Measurements from ENCODE around the gene ZMIZ1.

ZMIZ1 gene

GRCh38 chr10:79173582-79174262 is 105.0 kb downstream of the ZMIZ1 start:
- H3K27me3 ChIP-seq = no peaks in the 10 kb centered on the region
- no peaks in the 10 kb centered on the region for H3K4me1 ChIP-seq (ENCODE audit: control insufficient read depth in 1 of 2, insufficient read depth in 1 of 2, low read depth in 1 of 2, low read length in 1 of 2)
- no peaks in the 10 kb centered on the region for H3K9me3 ChIP-seq
- H3K4me3 ChIP-seq (ENCODE audit: low read depth in 1 of 2, low read length in 1 of 2) = no peak overlapping the region
- no peak for TF ChIP-seq CTCF (IDR thresholded peaks at IDR 0.05)
- peaks cover 6% of the 10 kb centered on the region for H3K36me3 ChIP-seq
- H3K27ac ChIP-seq = no peak overlapping the region

- Histone ChIP-seq H3K27me3 (no peaks in the 10 kb centered on the region), H3K4me1 (ENCODE audit: control insufficient read depth in 1 of 2, insufficient read depth in 1 of 2, low read depth in 1 of 2, low read length in 1 of 2) (no peaks in the 10 kb centered on the region), H3K4me3 (ENCODE audit: low read depth in 1 of 2, low read length in 1 of 2) (no peak overlapping the region), H3K27ac (no peak overlapping the region), H3K9me3 (no peaks in the 10 kb centered on the region), H3K36me3 (no peaks in the 10 kb centered on the region)
- no peak for TF ChIP-seq CTCF (IDR thresholded peaks at IDR 0.05)
Measured at GRCh38 chr10:79176052-79176501, 107.3 kb downstream of the ZMIZ1 start.

- Histone ChIP-seq H3K27ac (no peak overlapping the region), H3K4me1 (ENCODE audit: control insufficient read depth in 1 of 2, insufficient read depth in 1 of 2, low read depth in 1 of 2, low read length in 1 of 2) (no peaks in the 10 kb centered on the region), H3K9me3 (no peaks in the 10 kb centered on the region), H3K36me3 (no peaks in the 10 kb centered on the region), H3K4me3 (ENCODE audit: low read depth in 1 of 2, low read length in 1 of 2) (no peak overlapping the region), H3K27me3 (no peaks in the 10 kb centered on the region)
- no peak for TF ChIP-seq CTCF (IDR thresholded peaks at IDR 0.05)
Measured at GRCh38 chr10:79176949-79177602, 108.3 kb downstream of the ZMIZ1 start.

- Histone ChIP-seq H3K36me3 (no peaks in the 10 kb centered on the region), H3K27me3 (no peaks in the 10 kb centered on the region), H3K9me3 (no peaks in the 10 kb centered on the region), H3K4me1 (ENCODE audit: control insufficient read depth in 1 of 2, insufficient read depth in 1 of 2, low read depth in 1 of 2, low read length in 1 of 2) (no peaks in the 10 kb centered on the region), H3K27ac (no peak overlapping the region), H3K4me3 (ENCODE audit: low read depth in 1 of 2, low read length in 1 of 2) (no peak overlapping the region)
- no peak for TF ChIP-seq CTCF (IDR thresholded peaks at IDR 0.05)
Measured at GRCh38 chr10:79178070-79178576, 109.4 kb downstream of the ZMIZ1 start.

DNA sequence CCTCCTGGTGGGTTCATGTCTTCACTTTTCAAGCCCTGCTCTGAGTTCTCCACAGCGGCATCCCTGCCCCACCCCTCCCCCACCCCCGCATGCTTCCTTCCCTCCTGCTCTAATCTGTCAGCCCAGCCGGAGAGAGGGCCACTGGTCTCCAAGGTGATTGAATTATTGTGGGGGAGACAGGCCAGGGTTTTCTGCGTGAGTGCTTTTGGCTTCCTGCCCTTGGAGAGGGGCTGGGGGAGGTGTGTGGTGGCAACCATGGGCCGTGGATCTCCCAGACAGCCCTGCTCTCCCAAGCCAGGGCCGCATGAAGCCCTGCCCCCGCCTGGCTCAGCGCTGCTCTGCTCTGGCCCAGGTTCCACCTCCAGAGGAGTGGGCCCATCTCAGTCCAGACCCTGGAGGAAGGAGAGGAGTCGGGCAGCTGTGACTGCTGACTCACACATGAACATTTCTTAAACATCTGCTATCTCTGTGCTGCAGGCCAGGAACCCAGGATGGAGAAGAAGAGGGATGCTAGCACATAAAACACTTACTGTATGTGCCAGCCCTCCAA is 109.9 kb downstream of the ZMIZ1 start:
- TF ChIP-seq CTCF (IDR thresholded peaks at IDR 0.05) = no peak
- no peak overlapping the region for H3K4me3 ChIP-seq (ENCODE audit: low read depth in 1 of 2, low read length in 1 of 2)
- no peaks in the 10 kb centered on the region for H3K36me3 ChIP-seq
- H3K9me3 ChIP-seq = no peaks in the 10 kb centered on the region
- no peaks in the 10 kb centered on the region for H3K27me3 ChIP-seq
- no peaks in the 10 kb centered on the region for H3K4me1 ChIP-seq (ENCODE audit: control insufficient read depth in 1 of 2, insufficient read depth in 1 of 2, low read depth in 1 of 2, low read length in 1 of 2)
- no peak overlapping the region for H3K27ac ChIP-seq

Data from neutrophil (primary cell).